GM10847 (cell line): ENCODE measurements around the gene ATXN7.

Experiments
- POLR2A ChIP-seq: IDR thresholded peaks from 2 replicates; pipeline ENCODE4 v1.6.1; 2011; ENCODE audit not compliant: insufficient read length; ENCODE audit errors: extremely low read depth

Gene ATXN7

DNA sequence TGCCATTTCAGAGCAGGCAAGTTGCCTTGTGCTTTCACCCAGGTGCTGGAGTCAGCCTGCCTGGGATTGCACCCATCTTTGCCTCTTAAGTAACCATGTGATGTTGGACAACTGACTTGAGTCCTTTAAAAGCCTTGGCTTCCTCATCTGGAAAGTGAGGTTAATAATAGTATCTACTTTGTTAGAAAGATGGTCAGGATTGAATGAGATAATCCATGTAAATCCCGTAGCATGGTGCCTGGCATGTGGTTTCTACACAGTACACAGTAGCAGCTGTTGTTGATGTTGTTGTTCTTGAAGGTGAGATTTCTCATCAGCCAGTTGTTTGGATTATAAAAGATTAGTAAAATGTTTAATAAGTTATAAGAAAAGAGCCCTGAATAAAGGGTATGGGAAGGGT, 110.8 kb downstream of the ATXN7 start:
- no peak for TF ChIP-seq POLR2A

DNA sequence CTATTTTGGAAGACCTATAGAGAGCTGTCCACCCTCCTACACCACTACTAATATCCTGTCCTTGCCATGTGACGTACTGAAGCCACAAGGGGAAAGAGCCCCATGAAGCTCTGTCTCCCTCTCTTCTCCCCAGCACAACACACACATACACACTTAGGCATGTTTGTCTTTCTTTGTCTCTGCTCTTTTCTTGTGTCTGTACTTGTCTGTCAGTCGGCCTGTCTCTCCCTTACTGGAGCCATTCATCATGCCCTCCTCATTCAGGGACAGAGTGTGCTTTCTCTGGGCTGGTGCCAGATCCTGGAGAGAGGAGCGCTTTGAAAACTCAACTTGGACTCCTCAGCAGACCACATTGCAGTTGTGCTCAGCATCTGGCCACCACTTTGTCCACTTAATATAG, 112.1 kb downstream of the ATXN7 start:
- TF ChIP-seq POLR2A: no peak

DNA sequence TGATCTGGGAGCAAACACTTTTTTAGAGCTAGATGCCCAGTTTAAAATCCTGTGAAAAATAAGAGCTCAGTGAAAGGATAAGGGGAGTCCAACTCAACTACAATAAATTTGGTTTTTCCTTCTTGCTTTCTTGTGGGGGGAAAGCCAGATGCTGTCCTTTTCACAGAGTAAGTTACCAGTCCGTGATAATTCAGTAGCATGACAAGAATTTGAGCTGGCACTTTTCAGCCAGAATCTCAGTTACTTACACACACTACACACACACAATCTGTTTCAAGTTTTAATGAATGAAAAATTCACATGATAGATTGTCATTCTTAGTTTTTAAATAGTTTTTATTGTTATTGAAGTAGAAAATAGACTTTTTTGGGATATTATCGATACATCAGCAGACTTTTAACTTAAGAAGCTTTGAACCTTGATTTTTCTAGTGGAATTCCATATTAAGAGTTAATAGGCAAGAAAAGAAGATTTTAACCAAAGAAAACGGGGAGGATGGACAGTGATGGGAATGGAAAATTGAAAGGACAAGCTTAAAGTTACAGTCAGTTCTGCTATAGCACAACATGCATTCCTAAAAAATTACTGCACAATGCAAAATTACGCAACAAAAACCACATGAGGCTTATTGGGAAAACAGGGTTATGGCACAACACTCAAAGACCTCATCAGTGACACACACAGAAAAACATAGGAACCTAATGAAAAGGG, 112.6 kb downstream of the ATXN7 start:
- no peak for TF ChIP-seq POLR2A

DNA sequence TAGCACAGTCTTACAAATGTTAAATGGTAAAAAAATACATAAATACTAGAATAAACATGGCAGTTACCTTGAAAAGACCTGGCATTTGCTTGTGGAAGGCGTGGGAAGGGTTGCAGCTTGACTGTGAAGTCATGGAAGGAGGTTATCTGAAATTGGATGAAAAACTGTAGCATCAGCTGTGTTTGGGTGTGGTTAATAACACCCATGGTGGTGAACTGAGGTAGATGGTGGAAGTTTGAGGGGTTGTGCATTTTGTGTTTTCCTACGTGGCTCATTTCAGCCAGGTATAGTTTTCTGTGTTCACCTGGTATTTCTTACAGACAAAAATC, 113.2 kb downstream of the ATXN7 start:
- no peak for TF ChIP-seq POLR2A

DNA sequence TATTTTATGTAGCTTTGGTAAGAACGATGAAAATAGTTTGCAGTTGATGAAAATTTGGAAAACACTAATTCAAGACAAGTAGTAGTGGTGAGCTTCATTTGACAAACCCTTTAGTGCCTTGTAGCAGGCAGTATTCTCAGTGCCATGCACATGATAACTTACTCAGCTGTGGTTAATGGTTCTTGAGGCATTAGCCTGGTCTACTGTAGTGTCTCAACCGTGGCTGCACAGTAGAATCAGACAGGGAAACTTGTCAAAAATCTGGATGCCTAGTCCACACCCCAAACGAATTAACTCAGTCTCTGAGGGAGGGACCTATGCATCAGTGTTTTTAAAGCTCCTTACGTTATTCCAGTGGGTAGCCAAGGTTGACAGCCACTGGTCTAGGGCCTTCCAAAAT, 114.2 kb downstream of the ATXN7 start:
- no peak for TF ChIP-seq POLR2A

DNA sequence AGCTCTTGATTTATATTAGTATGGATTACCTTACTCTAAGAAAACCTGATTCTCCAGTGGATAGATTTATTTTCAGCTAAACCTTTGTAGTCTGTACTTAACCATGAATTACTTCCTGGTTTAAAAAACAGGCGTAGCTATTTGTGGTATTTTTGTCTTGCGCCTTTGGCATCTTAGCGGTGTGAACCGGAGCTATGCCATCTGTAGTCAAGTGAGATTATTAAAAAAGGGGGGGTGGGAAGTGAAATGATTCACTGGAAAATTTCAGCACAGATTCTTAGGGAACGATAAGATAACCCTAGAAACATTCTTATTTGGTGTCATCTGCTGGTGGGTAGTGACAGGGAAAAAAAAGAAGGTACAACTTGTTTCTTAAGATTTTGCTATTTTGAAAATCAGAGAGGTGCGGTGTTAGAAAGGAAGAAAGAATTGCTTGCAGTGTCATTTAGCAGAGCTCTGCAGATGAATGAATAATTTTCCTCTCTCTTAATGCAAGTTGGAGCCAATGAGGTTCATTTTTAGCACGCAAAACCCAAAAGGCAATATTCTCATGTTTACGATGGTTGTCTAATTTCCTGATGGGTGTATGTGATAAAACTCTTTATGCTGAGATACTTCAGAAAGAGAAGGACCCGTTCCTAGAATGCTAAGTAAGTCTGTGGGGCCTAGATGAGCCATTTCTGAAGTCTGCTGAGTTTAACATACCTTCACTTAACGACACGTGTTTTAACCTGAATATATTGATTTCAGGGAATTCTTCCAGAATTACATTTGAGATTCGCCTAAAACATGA, 115.6 kb downstream of the ATXN7 start:
- no peak for TF ChIP-seq POLR2A

DNA sequence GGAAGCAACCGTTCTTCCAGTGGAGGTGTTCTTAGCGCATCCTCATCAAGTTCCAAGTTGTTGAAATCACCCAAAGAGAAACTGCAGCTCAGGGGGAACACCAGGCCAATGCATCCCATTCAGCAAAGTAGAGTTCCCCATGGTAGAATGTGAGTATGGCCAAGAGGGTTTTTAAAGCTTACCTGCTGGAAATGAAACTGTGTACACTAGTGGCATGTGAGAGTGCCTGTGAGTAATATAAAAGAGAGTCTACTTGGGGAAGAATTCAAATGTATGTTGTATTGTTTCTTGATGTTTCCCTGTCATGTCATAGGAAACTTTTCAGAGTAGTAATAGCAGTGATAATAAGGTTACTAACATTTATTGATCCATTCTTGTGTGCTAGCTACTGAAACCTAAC, 116.4 kb downstream of the ATXN7 start:
- TF ChIP-seq POLR2A: no peak

DNA sequence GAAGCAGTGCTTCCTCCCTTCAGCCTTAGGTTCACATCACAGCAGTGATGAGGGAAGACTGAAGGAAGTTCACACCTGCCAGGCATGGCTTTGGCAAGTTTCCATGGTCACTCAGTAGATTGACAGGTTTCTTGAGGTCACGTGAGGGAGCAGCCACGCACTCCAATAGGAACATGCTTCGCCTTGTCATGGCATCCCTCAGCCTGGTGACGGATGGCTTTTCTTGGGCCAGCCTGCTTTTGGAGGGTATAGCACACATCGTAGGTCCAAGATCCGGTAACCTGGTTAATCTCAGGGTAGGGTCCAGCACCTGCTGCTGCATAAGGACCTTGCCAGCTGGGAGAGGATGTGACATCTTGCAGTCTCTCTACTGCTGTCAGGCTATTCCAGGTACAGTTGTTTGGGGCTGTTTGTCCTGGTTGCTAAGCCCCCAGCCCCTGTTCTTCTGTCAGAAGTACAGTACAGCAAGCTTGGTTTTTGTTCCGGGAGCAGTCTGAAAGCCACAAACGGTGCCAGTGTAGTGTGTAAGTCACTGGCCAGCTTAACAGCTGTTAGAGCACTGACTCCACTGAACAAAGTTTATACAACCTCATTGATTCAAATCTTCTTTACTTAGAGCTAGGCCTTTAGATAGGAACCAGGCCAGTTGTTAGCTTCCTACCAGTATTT, 117.3 kb downstream of the ATXN7 start:
- TF ChIP-seq POLR2A: no peak

DNA sequence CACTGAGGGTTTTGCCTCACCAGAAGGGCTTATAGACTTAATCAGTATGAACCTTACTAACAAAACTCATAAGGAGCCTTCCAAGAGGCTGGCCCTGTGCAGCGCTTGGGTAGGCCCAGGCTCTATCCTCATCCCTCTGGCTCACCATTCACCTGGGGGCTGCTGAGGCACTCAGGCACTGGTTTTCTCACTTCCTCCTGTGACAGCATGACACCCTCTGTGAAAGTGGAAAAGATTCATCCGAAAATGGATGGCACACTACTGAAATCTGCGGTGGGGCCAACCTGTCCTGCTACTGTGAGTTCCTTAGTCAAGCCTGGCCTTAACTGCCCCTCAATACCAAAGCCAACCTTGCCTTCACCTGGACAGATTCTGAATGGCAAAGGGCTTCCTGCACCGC, 118.3 kb downstream of the ATXN7 start:
- TF ChIP-seq POLR2A: no peak

DNA sequence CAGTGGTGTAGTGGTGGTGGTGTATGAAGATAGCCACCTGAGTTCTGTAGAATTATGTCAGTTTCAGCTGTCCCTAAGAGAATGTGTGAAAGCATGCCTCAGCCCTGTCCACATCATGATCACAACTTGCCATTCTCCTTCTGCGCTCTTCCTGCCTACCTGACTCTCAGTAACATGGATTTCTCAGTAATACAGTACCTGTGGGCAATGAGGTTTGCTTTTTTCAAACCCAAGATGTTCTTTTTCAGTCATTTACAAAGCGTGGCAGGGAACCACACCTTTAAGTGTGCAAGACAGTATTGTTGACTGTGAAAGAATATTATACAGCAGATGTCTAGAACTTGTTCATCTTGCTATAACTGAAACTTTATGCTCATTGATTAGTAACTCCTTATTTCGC, 120.7 kb downstream of the ATXN7 start:
- no peak for TF ChIP-seq POLR2A

DNA sequence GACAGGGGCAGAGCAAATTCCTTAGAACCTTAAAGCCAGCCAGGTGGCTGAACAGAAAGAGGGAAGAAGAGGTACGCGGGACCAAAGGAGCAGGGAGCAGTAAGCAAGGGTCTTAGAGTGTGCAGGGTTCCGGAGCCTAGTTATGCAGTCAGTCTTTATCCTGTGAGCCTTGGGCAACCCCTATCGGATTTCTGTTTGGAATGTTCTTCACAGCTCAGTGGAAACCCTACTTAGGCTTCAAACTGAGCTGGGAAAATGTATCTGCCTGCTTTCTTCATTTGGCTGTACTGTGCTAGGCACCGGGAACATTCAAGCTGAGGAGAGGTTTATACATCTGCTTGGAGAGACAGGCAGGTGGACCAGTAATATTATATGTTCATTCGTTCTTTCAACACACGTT, 122.5 kb downstream of the ATXN7 start:
- TF ChIP-seq POLR2A: no peak

DNA sequence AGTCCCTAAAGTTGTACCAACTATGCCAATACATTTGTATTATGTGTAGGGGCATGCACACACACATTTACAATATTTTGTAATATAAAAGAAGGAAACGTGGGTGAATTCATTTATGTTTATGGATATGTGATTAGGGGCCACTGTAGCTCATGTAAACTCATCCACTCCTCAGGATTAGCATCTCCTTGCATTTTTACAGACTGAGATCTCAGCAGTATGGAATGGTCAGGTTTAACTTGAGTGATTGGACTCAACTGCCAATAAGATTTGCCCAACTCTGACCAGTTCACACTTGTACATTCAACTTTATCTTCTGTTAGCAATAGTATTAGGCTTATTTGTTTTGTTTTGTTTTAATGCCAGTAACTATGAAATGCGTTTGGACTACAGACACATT, 123.2 kb downstream of the ATXN7 start:
- no peak for TF ChIP-seq POLR2A

DNA sequence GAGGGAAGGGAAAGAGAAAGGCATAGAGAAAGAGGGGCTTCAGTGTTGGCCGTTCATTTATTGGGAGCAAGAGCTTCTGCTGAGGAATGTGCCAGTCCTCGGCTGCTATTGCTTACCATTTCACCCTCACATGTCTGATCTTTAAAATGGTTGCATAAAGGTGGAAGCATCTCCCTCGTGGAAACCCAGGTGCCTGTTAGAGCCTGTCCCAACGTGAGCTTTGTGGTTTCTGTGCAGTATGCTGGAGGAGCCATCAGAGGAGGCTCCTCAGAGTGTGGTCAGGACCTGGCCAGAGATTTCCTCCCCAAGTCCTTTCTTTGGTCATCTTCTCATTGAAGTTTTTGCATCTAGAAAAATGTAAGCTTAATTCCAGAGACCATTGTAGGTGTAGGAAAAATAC, 125.3 kb downstream of the ATXN7 start:
- no peak for TF ChIP-seq POLR2A

DNA sequence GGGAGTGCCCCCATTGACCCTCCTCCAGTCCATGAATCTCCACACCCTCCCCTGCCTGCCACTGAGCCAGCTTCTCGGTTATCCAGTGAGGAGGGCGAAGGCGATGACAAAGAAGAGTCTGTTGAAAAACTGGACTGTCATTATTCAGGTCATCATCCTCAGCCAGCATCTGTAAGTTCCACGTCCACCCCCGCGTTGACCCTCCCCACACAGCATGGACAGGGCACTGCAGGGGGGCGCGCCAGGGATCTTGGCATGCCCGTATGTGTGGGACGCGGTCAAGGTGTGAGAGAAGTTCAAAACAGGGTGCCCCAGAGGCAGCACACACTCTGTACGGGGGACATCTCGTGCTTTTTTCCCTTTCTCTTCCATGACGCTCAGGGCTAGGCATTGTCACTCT, 126.5 kb downstream of the ATXN7 start:
- no peak for TF ChIP-seq POLR2A

DNA sequence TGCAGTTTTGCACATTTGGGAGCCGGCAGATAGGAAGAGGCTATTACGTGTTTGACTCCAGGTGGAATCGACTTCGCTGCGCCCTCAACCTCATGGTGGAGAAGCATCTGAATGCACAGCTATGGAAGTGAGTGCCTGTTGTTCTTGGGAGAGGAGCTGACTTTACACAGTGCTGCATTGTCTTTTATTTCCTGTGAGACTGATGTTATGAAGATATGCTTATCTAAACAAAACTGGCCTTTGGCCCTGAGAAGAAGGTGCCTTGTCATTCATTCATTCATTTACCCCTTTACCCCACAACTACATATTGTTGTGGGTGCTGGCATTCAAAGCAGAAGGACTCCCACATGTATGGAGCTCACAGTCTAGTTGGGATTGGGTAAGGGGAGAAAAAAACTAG, 127.1 kb downstream of the ATXN7 start:
- TF ChIP-seq POLR2A: no peak

DNA sequence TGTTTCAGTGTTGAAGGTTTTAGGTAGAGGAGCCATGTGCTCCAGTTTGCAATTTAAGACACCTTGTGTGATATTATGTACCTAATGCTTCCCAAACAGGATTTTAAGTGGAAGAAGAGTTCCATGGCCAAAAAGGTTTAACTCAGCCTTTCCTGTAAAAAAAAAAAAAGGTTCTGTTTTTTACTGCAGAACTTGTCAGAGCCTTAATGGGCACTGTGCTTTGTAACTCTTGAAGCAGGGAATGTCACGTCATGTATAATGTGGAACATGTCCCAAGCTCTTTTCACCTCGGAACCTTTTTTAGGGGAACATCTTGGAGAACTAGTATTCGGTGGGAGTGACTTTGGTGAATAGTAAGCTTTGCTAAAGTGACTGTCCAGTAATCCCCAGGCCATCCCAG, 128.0 kb downstream of the ATXN7 start:
- TF ChIP-seq POLR2A: no peak
